ENCODE measurements around the gene PARD3B. TPM values are rescaled to one million over a fixed set of nuclear protein-coding genes. Genes with fewer than 3 reads are reported as not detected.
"Not testable (repeated sequence)": the region's sequence is repeated elsewhere in the genome, so short reads cannot be mapped to it uniquely, and the experiment has no call there.

Gene PARD3B
- total RNA-seq, 6 experiments from 2014 or later: 5.3 to 11.2 (median 8.3) TPM

- no peak overlapping the region for H3K4me3 ChIP-seq
- no peaks in the 10 kb centered on the region for H3K9me3 ChIP-seq
- intact Hi-C loops (cut with DNase I): no loop called here
- ATAC-seq (no peak), DNase-seq (no peak)
- no peaks in the 10 kb centered on the region for H3K4me1 ChIP-seq
- TF ChIP-seq CTCF (IDR thresholded peaks at IDR 0.05) (no peak), POLR2A (IDR thresholded peaks at IDR 0.05) (no peak)
- no peaks in the 10 kb centered on the region for H3K36me3 ChIP-seq
- no peaks in the 10 kb centered on the region for H3K27me3 ChIP-seq
- no peak overlapping the region for H3K27ac ChIP-seq
- WGBS (ENCODE audit: insufficient coverage, low coverage, low lambda C conversion rate, missing lambda C conversion rate): 68% methylated on average over 7 of the region's 8 CpGs
These were observed 937.3 kb downstream of the PARD3B start for GRCh38 chr2:205482399-205483081.

- Histone ChIP-seq H3K9me3 (no peaks in the 10 kb centered on the region), H3K4me3 (no peak overlapping the region), H3K4me1 (no peaks in the 10 kb centered on the region), H3K27me3 (no peaks in the 10 kb centered on the region), H3K27ac (no peak overlapping the region), H3K36me3 (no peaks in the 10 kb centered on the region)
- DNase-seq (no peak), ATAC-seq (no peak)
- TF ChIP-seq POLR2A (IDR thresholded peaks at IDR 0.05) (no peak), CTCF (IDR thresholded peaks at IDR 0.05) (no peak)
- intact Hi-C loops (cut with DNase I): no loop called here
These were observed 937.8 kb downstream of the PARD3B start for GRCh38 chr2:205483095-205483494.

GRCh38 chr2:205484215-205484614 is 938.9 kb downstream of the PARD3B start:
- H3K27me3 ChIP-seq: no peaks in the 10 kb centered on the region

GRCh38 chr2:205484764-205485163 is 939.5 kb downstream of the PARD3B start:
- Histone ChIP-seq H3K27ac (no peak overlapping the region), H3K4me3 (no peak overlapping the region), H3K36me3 (no peaks in the 10 kb centered on the region), H3K9me3 (no peaks in the 10 kb centered on the region), H3K4me1 (no peaks in the 10 kb centered on the region), H3K27me3 (no peaks in the 10 kb centered on the region)
- 84% methylated on average over 4 of the region's 4 CpGs for WGBS (ENCODE audit: insufficient coverage, low coverage, low lambda C conversion rate, missing lambda C conversion rate)
- ATAC-seq (no peak), DNase-seq (no peak)
- TF ChIP-seq CTCF (IDR thresholded peaks at IDR 0.05): no peak
- TF ChIP-seq POLR2A (IDR thresholded peaks at IDR 0.05): no peak
- intact Hi-C loops (cut with DNase I): no loop called here

More at GRCh38 chr2:205484215-205484614, 938.9 kb downstream of the PARD3B start:
- intact Hi-C loops (cut with DNase I): no loop called here
- WGBS (ENCODE audit: insufficient coverage, low coverage, low lambda C conversion rate, missing lambda C conversion rate): 53% methylated on average over 2 of the region's 2 CpGs
- Histone ChIP-seq H3K4me1 (no peaks in the 10 kb centered on the region), H3K27ac (no peak overlapping the region), H3K4me3 (no peak overlapping the region), H3K36me3 (no peaks in the 10 kb centered on the region), H3K9me3 (no peaks in the 10 kb centered on the region)
- ATAC-seq: no peak
- no peak for TF ChIP-seq POLR2A (IDR thresholded peaks at IDR 0.05)
- no peak for TF ChIP-seq CTCF (IDR thresholded peaks at IDR 0.05)
- no peak for DNase-seq

- DNase-seq; H3K27me3 ChIP-seq; H3K4me1 ChIP-seq; H3K4me3 ChIP-seq; H3K36me3 ChIP-seq; ATAC-seq; H3K27ac ChIP-seq; intact Hi-C loops (cut with DNase I); H3K9me3 ChIP-seq: not testable (repeated sequence)
- WGBS (ENCODE audit: insufficient coverage, low coverage, low lambda C conversion rate, missing lambda C conversion rate): 98% methylated on average over 2 of the region's 2 CpGs
These were observed 948.3 kb downstream of the PARD3B start for GRCh38 chr2:205493528-205493927.
